ENCODE measurements around the gene PLA2G4B.

GRCh38 chr15:41827290-41827879 lies 11.3 kb upstream of the PLA2G4B start:
- no peak for TF ChIP-seq CTCF (IDR thresholded peaks at IDR 0.05; ENCODE audit: control extremely low read depth in 1 of 3, insufficient read depth in 1 of 3, low read depth in 1 of 3, low read length in 3 of 3)
- TF ChIP-seq EGR1 (IDR thresholded peaks at IDR 0.05; ENCODE audit: borderline replicate concordance, low read depth, low read length): peak; percentile 60; the same call in 1 of the 2 replicates
- no peak for TF ChIP-seq CHD7 (IDR thresholded peaks at IDR 0.05; ENCODE audit: insufficient replicate concordance, low read length)
- no peak for TF ChIP-seq CHD1 (IDR thresholded peaks at IDR 0.05; ENCODE audit: low read depth, low read length)
- TF ChIP-seq SIN3A (conservative IDR thresholded peaks at IDR 0.05 in 1 of 2, IDR thresholded peaks at IDR 0.05 in 1 of 2; ENCODE audit: low read depth in 1 of 2, low read length in 2 of 2): peak in 1 of 2 experiments; percentile 16; a peak in 1 of 4 replicates
- no peak for TF ChIP-seq RAD21 (IDR thresholded peaks at IDR 0.05 in 1 of 2, conservative IDR thresholded peaks at IDR 0.05 in 1 of 2; ENCODE audit: low read depth in 2 of 2, low read length in 2 of 2)
- no peak for TF ChIP-seq SP1 (IDR thresholded peaks at IDR 0.05; ENCODE audit: low read depth, low read length)
- TF ChIP-seq ZNF274 (IDR thresholded peaks at IDR 0.05; ENCODE audit: borderline replicate concordance, extremely low read depth, low read length): no peak
- TF ChIP-seq E2F6 (IDR thresholded peaks at IDR 0.05): peak; percentile 40; the same call in 1 of the 2 replicates
- TF ChIP-seq ASH2L (IDR thresholded peaks at IDR 0.05; ENCODE audit: low read length): no peak
- TF ChIP-seq SIX5 (IDR thresholded peaks at IDR 0.05; ENCODE audit: low read depth, low read length): no peak
- no peak for TF ChIP-seq SUZ12 (IDR thresholded peaks at IDR 0.05; ENCODE audit: low read length)
- TF ChIP-seq POLR2A (IDR thresholded peaks at IDR 0.05; ENCODE audit: control extremely low read depth in 1 of 2, low read depth in 2 of 2, low read length in 2 of 2): peak in 1 of 2 experiments; percentile 40; a peak in 1 of 3 replicates
